BLaER1 treated with 17β-estradiol and CSF1 and Interleukin-3, amounts not matched to agents 10 nM and 100 nM (cell line): ENCODE measurements around the gene ACOT7.

Experiments used
- H3K27ac ChIP-seq, 11 experiments: shearing (Covaris generic); formaldehyde crosslinking; 2 replicates each; pipeline ENCODE4 v1.8.1; 2022
- H3K27me3 ChIP-seq, 11 experiments: shearing (Covaris generic); formaldehyde crosslinking; 2 replicates each; pipeline ENCODE4 v1.8.1; 2022
- H3K36me3 ChIP-seq, 11 experiments: shearing (Covaris generic); formaldehyde crosslinking; 2 replicates each; pipeline ENCODE4 v1.8.1; 2022
- H3K4me1 ChIP-seq, 10 experiments: shearing (Covaris generic); formaldehyde crosslinking; 2 replicates each; pipeline ENCODE4 v1.8.1; 2022
- H3K4me2 ChIP-seq, 11 experiments: shearing (Covaris generic); formaldehyde crosslinking; 2 replicates each; pipeline ENCODE4 v1.8.1; 2022
- H3K4me3 ChIP-seq, 10 experiments: shearing (Covaris generic); formaldehyde crosslinking; 2 replicates each; pipeline ENCODE4 v1.8.1; 2022
- H3K9ac ChIP-seq, 11 experiments: shearing (Covaris generic); formaldehyde crosslinking; 2 replicates each; pipeline ENCODE4 v1.8.1; 2022
- H3K9me3 ChIP-seq, 11 experiments: shearing (Covaris generic); formaldehyde crosslinking; replicated peaks in 1 of 11; 2 replicates each; pipeline ENCODE4 v1.8.1; 2022
- H4K20me1 ChIP-seq, 11 experiments: shearing (Covaris generic); formaldehyde crosslinking; 2 replicates each; pipeline ENCODE4 v1.8.1; 2022
- Cebpa-rat ChIP-seq, 11 experiments: shearing (Covaris generic); IDR thresholded peaks; 2 replicates each; pipeline ENCODE4 v1.8.1; 2022

Gene ACOT7

GRCh38 chr1:6353619-6353954, 40.0 kb downstream of the ACOT7 start:
- Histone ChIP-seq H4K20me1 (peaks cover 0 to 97% (median 27%) of the 10 kb centered on the region in 11 experiments; a peak in 12 of 22 replicates), H3K4me3 (no peak overlapping the region), H3K36me3 (peaks cover 0 to 6% (median 0%) of the 10 kb centered on the region in 11 experiments; a peak in 1 of 22 replicates), H3K4me2 (no peak overlapping the region), H3K4me1 (peaks cover 20 to 47% (median 36%) of the 10 kb centered on the region in 10 experiments), H3K9me3 (no peaks in the 10 kb centered on the region), H3K27me3 (no peaks in the 10 kb centered on the region), H3K27ac (0 out of 22 replicates have a peak overlapping the region, but pooled peaks of 1 of the 11 experiments have one; percentile 7), H3K9ac (peak overlapping the region in 2 of 11 experiments; percentile 2 to 9; a peak in 2 of 22 replicates)
- no peak for TF ChIP-seq Cebpa-rat (IDR thresholded peaks at IDR 0.05)

GRCh38 chr1:6352138-6352563, 41.4 kb downstream of the ACOT7 start:
- Histone ChIP-seq H3K9ac (no peak overlapping the region), H3K36me3 (peaks cover 0 to 10% (median under 1%) of the 10 kb centered on the region in 11 experiments; a peak in 6 of 22 replicates), H4K20me1 (peaks cover 0 to 90% (median 22%) of the 10 kb centered on the region in 11 experiments; a peak in 12 of 22 replicates), H3K9me3 (no peaks in the 10 kb centered on the region), H3K4me3 (no peak overlapping the region), H3K4me1 (peaks cover 13 to 42% (median 30%) of the 10 kb centered on the region in 10 experiments), H3K27ac (no peak overlapping the region), H3K27me3 (no peaks in the 10 kb centered on the region), H3K4me2 (no peak overlapping the region)
- no peak for TF ChIP-seq Cebpa-rat (IDR thresholded peaks at IDR 0.05)

GRCh38 chr1:6351480-6352137, 42.0 kb downstream of the ACOT7 start:
- H3K27ac ChIP-seq: no peak overlapping the region
- no peak overlapping the region for H3K4me2 ChIP-seq
- TF ChIP-seq Cebpa-rat (IDR thresholded peaks at IDR 0.05): no peak
- no peaks in the 10 kb centered on the region for H3K9me3 ChIP-seq
- no peak overlapping the region for H3K9ac ChIP-seq
- H3K4me3 ChIP-seq: no peak overlapping the region
- H3K27me3 ChIP-seq: no peaks in the 10 kb centered on the region
- peaks cover 0 to 16% (median 4%) of the 10 kb centered on the region in 11 experiments; a peak in 6 of 22 replicates for H3K36me3 ChIP-seq
- peaks cover 0 to 91% (median 22%) of the 10 kb centered on the region in 11 experiments; a peak in 12 of 22 replicates for H4K20me1 ChIP-seq
- peaks cover 13 to 41% (median 29%) of the 10 kb centered on the region in 10 experiments for H3K4me1 ChIP-seq

GRCh38 chr1:6350416-6351088, 43.0 kb downstream of the ACOT7 start:
- no peak for TF ChIP-seq Cebpa-rat (IDR thresholded peaks at IDR 0.05)
- H3K4me1 ChIP-seq: peaks cover 13 to 41% (median 29%) of the 10 kb centered on the region in 10 experiments
- H4K20me1 ChIP-seq: peaks cover 0 to 91% (median 22%) of the 10 kb centered on the region in 11 experiments; a peak in 11 of 22 replicates
- H3K4me3 ChIP-seq: no peak overlapping the region
- H3K27ac ChIP-seq: no peak overlapping the region
- H3K9ac ChIP-seq: peak overlapping the region in 1 of 11 experiments; percentile 20; a peak in 1 of 22 replicates
- H3K9me3 ChIP-seq: no peaks in the 10 kb centered on the region
- H3K36me3 ChIP-seq: peaks cover 0 to 26% (median 6%) of the 10 kb centered on the region in 11 experiments; a peak in 6 of 22 replicates
- H3K4me2 ChIP-seq: peak overlapping the region in 1 of 11 experiments; percentile 90; a peak in 2 of 22 replicates
- no peaks in the 10 kb centered on the region for H3K27me3 ChIP-seq

GRCh38 chr1:6349254-6349943, 44.2 kb downstream of the ACOT7 start:
- H3K4me2 ChIP-seq: peak overlapping the region; percentile 73 to 93 (median 82); a peak in 21 of 22 replicates
- no peaks in the 10 kb centered on the region for H3K27me3 ChIP-seq
- no peaks in the 10 kb centered on the region for H3K9me3 ChIP-seq
- peaks cover 0 to 89% (median 23%) of the 10 kb centered on the region in 11 experiments; a peak in 10 of 22 replicates for H4K20me1 ChIP-seq
- H3K36me3 ChIP-seq: peaks cover 0 to 27% (median 6%) of the 10 kb centered on the region in 11 experiments; a peak in 7 of 22 replicates
- peak overlapping the region in 9 of 11 experiments; percentile 59 to 81 (median 75); a peak in 18 of 22 replicates for H3K27ac ChIP-seq
- no peak for TF ChIP-seq Cebpa-rat (IDR thresholded peaks at IDR 0.05)
- peak overlapping the region in 7 of 11 experiments; percentile 42 to 69 (median 58); a peak in 12 of 22 replicates for H3K9ac ChIP-seq
- peaks cover 13 to 44% (median 33%) of the 10 kb centered on the region in 10 experiments for H3K4me1 ChIP-seq
- H3K4me3 ChIP-seq: no peak overlapping the region

- H4K20me1 ChIP-seq: peaks cover 0 to 87% (median 22%) of the 10 kb centered on the region in 11 experiments; a peak in 14 of 22 replicates
- H3K9ac ChIP-seq: peak overlapping the region; percentile 20 to 69 (median 56); a peak in 21 of 22 replicates
- H3K9me3 ChIP-seq: no peaks in the 10 kb centered on the region
- H3K4me3 ChIP-seq: peak overlapping the region in 6 of 10 experiments; percentile 3 to 36 (median 20); a peak in 7 of 20 replicates
- no peak for TF ChIP-seq Cebpa-rat (IDR thresholded peaks at IDR 0.05)
- no peaks in the 10 kb centered on the region for H3K27me3 ChIP-seq
- peak overlapping the region; percentile 47 to 81 (median 71); a peak in 21 of 22 replicates for H3K27ac ChIP-seq
- peak overlapping the region; percentile 73 to 93 (median 82) for H3K4me2 ChIP-seq
- peaks cover 0 to 27% (median 6%) of the 10 kb centered on the region in 11 experiments; a peak in 7 of 22 replicates for H3K36me3 ChIP-seq
- H3K4me1 ChIP-seq: peaks cover 13 to 47% (median 36%) of the 10 kb centered on the region in 10 experiments
Observed at GRCh38 chr1:6348511-6349191, 44.9 kb downstream of the ACOT7 start.

GRCh38 chr1:6347641-6348487, 45.7 kb downstream of the ACOT7 start:
- peaks cover 16 to 52% (median 42%) of the 10 kb centered on the region in 10 experiments for H3K4me1 ChIP-seq
- TF ChIP-seq Cebpa-rat (IDR thresholded peaks at IDR 0.05): no peak
- peaks cover 0 to 27% (median 6%) of the 10 kb centered on the region in 11 experiments; a peak in 7 of 22 replicates for H3K36me3 ChIP-seq
- H3K9me3 ChIP-seq: no peaks in the 10 kb centered on the region
- peak overlapping the region; percentile 73 to 93 (median 82) for H3K4me2 ChIP-seq
- H3K9ac ChIP-seq: peak overlapping the region in 10 of 11 experiments; percentile 42 to 69 (median 57); a peak in 20 of 22 replicates
- H4K20me1 ChIP-seq: peaks cover 0 to 87% (median 28%) of the 10 kb centered on the region in 11 experiments; a peak in 15 of 22 replicates
- peak overlapping the region; percentile 47 to 81 (median 71); a peak in 21 of 22 replicates for H3K27ac ChIP-seq
- H3K4me3 ChIP-seq: peak overlapping the region in 6 of 10 experiments; percentile 3 to 36 (median 20); a peak in 6 of 20 replicates
- H3K27me3 ChIP-seq: no peaks in the 10 kb centered on the region
